HepG2 (cell line): ENCODE measurements around the gene CD58. TPM values are rescaled to one million over a fixed set of nuclear protein-coding genes. Genes with fewer than 3 reads are reported as not detected.
A peak's percentile ranks its signal among the peaks of the same experiment; 100 is the strongest.

ENCODE experiments used
- ATAC-seq: fragments of 200-7000 bp; cut with Tn5 transposase; 3 replicates; pipeline ENCODE4 v1.9.1; 2020; ENCODE audit warnings: mild to moderate bottlenecking, moderate library complexity
- BruUV-seq: library from RNA; stranded (reverse); fragments of 400-500 nt; replicated peaks from 2 replicates; lab custom pipeline; 2021; lab: Mats Ljungman, UMichigan
- CTCF ChIA-PET: fragments of 300-600 bp; formaldehyde crosslinking; extraction: SDS; loops from one replicate; lab custom pipeline; 2021; ENCODE audit warnings: low total read pairs, inconsistent platforms, low intra/inter-chr PET ratio; lab: Yijun Ruan, JAX
- POLR2A ChIA-PET: fragments of 350-600 bp; sonication (Branson Sonifier 250); formaldehyde crosslinking; loops from one replicate; lab custom pipeline; 2020; ENCODE audit warnings: antibody characterized with exemption, inconsistent platforms; lab: Yijun Ruan, JAX
- DNase-seq: peaks from one replicate; pipeline ENCODE4 v3.0.0-alpha.2; 2015; ENCODE audit warnings: low spot score
- FAIRE-seq: peaks from 3 replicates; lab custom pipeline; 2011; peaks lifted over from hg19 to GRCh38; lab: Jason Lieb, UNC
- H2AFZ ChIP-seq: one replicate; pipeline ENCODE4 v1.6.1; 2011; ENCODE audit warnings: low read length, inconsistent platforms
- H3K27ac ChIP-seq: fragments of 300-600 bp; 3 replicates; pipeline ENCODE4 v1.8.0; 2011; ENCODE audit warnings: mixed run types, mild to moderate bottlenecking, mixed read lengths, low read length, inconsistent platforms; ENCODE audit not compliant: insufficient read depth; ENCODE audit errors: extremely low read length
- H3K27me3 ChIP-seq, 2 experiments: fragments of 200-600 bp in 1 of 2; 2 replicates in 1 of 2; 3 replicates in 1 of 2; pipeline versions ENCODE4 v1.6.0 to v1.8.0; 2011; ENCODE audit warnings: low read length in 2 of 2, mild to moderate bottlenecking in 2 of 2, moderate library complexity in 2 of 2, inconsistent platforms in 1 of 2; ENCODE audit not compliant: insufficient read depth in 2 of 2, control insufficient read depth in 1 of 2
- H3K36me3 ChIP-seq, 2 experiments: fragments of 200-600 bp in 1 of 2; replicated peaks in 1 of 2; 2 replicates in 1 of 2; 3 replicates in 1 of 2; pipeline versions ENCODE4 v1.5.1 to v1.8.0; 2011; ENCODE audit warnings: low read length in 2 of 2, inconsistent platforms in 1 of 2; ENCODE audit not compliant: insufficient read depth in 2 of 2, control insufficient read depth in 1 of 2
- H3K4me1 ChIP-seq: 2 replicates; pipeline ENCODE4 v1.5.1; 2012; ENCODE audit warnings: low read length, inconsistent platforms; ENCODE audit not compliant: insufficient read depth
- H3K4me2 ChIP-seq: 2 replicates; pipeline ENCODE4 v1.6.0; 2011; ENCODE audit warnings: low read depth, low read length, inconsistent platforms
- H3K4me3 ChIP-seq, 3 experiments: fragments of 200-600 bp in 1 of 3; sonication (generic), shearing (Covaris generic) in 1 of 3; replicated peaks in 1 of 3; 2 replicates each; pipeline ENCODE4 v1.5.1; 2011 to 2016; ENCODE audit warnings: low read length in 3 of 3, inconsistent platforms in 2 of 3, low read depth in 2 of 3, mild to moderate bottlenecking in 2 of 3, control low read depth in 1 of 3, mixed read lengths in 1 of 3; ENCODE audit not compliant: insufficient read depth in 1 of 3
- H3K79me2 ChIP-seq: one replicate; pipeline ENCODE4 v1.6.1; 2011; ENCODE audit warnings: low read length, inconsistent platforms; ENCODE audit not compliant: insufficient read depth
- H3K9ac ChIP-seq: 2 replicates; pipeline ENCODE4 v1.6.0; 2011; ENCODE audit warnings: mild to moderate bottlenecking, low read depth, low read length, inconsistent platforms; ENCODE audit not compliant: insufficient read depth
- H3K9me3 ChIP-seq: 2 replicates; pipeline ENCODE4 v1.5.1; 2012; ENCODE audit warnings: mild to moderate bottlenecking, low read length
- H4K20me1 ChIP-seq: 2 replicates; pipeline ENCODE4 v1.6.0; 2011; ENCODE audit warnings: inconsistent platforms, mild to moderate bottlenecking, low read length, moderate library complexity; ENCODE audit not compliant: insufficient read depth
- STAG1 ChIP-seq: sonication (generic); formaldehyde crosslinking; IDR thresholded peaks from 2 replicates; pipeline ENCODE4 v1.4.0; 2020; ENCODE audit warnings: missing genetic modification reagents
- TEAD3 ChIP-seq: optimal IDR thresholded peaks from 2 replicates; pipeline ENCODE3; 2016; ENCODE audit warnings: borderline replicate concordance
- WGBS: methylation state at CpG from one replicate; pipeline ENCODE4 v1.1.6; 2017; ENCODE audit warnings: low lambda C conversion rate; 5-methylcytosine and 5-hydroxymethylcytosine counted together
- in situ Hi-C: cut with HindIII; loops from 2 replicates; pipeline ENCODE4 v1.10.0; 2017; ENCODE audit warnings: low pct_unique_long_range_greater_than_20kb; ENCODE audit not compliant: extremely low pct_ligation_motif_present
- intact Hi-C: fragments of 100-400 bp; cut with micrococcal nuclease; formaldehyde crosslinking; loops from one replicate; pipeline ENCODE4 v1.10.0; 2022; ENCODE audit not compliant: unreplicated experiment
- polyA plus RNA-seq, 8 experiments: library from polyadenylated mRNA; depleted of rRNA in 3 of 8; stranded (reverse) in 7 of 8; unstranded in 1 of 8; fragments of >200 nt; fragmentation: Illumina TruSeq in 4 of 8; extraction: Trizol in 4 of 8; gene quantifications; 2 replicates each; pipeline versions ENCODE4 v1.2.1 to v1.2.3, GENCODE V29; 2011 to 2016; ENCODE audit warnings: low read depth in 4 of 8, missing spikeins in 1 of 8, mixed read lengths in 1 of 8; ENCODE audit not compliant: insufficient read depth in 1 of 8
- total RNA-seq, 5 experiments: library from RNA; depleted of rRNA; stranded (reverse); fragments of >200 nt; fragmentation: Illumina TruSeq; extraction: Trizol; gene quantifications; 2 replicates each; pipeline ENCODE4 v1.2.3, GENCODE V29; 2016; ENCODE audit warnings: low read depth in 1 of 5
- TF ChIP-seq, protein P1 (sequence below): sonication (generic); formaldehyde crosslinking; IDR thresholded peaks from 2 replicates; pipeline ENCODE4 v1.4.0; 2020; ENCODE audit warnings: missing genetic modification reagents
- TF ChIP-seq, protein P2 (sequence below): sonication (generic); formaldehyde crosslinking; IDR thresholded peaks from 2 replicates; pipeline ENCODE4 v1.5.1; 2020; ENCODE audit warnings: mild to moderate bottlenecking, missing genetic modification reagents, moderate library complexity

CD58 gene
- total and polyA plus RNA-seq, 2 of the 13 experiments (the other 11 are each of a cell fraction or from before 2014, with no cell fraction given): 9.4 to 13.5 TPM

DNA sequence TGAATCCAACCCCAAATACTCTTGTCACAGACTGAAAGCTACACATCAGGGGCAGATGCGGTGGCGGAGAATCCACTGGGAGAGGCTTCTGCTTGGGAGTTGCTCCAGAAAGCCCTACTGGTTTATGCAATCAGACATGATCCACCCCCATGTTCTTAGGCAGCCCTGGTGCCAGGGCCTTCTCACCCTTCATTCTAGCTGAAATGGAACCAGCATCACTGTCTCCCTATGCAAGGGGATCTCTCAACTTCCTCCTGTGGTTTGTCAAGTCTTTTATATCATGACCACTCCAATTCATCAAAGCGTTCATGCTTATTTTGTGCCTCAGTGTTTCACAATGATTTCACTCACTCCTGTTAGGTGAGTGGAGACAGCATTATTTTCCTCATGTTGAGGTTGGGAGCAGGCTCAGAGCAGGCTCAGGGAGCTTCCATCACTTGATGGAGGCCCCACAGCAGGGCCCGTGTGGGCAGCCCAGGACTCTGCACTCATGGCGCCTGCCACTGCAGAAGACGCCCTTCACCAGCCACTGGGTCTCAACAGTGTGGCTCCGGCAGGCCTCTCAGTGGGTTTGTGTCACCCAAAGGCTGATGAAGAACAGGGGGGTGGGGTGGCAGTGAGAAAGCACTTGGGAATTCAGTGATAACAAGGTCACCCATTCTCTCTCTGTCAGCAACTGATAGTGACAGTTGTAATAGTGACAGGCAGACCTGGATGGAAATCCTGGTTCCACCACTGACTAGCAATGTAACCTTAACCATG, 67.1 kb downstream of the CD58 start:
- ATAC-seq: peak; percentile 40
- CTCF ChIA-PET: no interaction called here

More for the DNA sequence above, 67.1 kb downstream of the CD58 start:
- Histone ChIP-seq H3K36me3 (peaks cover 4 to 18% of the 10 kb centered on the region in 2 experiments; a peak in 3 of 5 replicates), H3K9ac (no peak overlapping the region), H3K27me3 (no peaks in the 10 kb centered on the region), H3K27ac (peak overlapping the region; percentile 43), H3K4me1 (peaks cover 54% of the 10 kb centered on the region), H3K9me3 (no peaks in the 10 kb centered on the region), H2AFZ (no peak overlapping the region), H4K20me1 (no peaks in the 10 kb centered on the region; the same call in 1 of the 2 replicates), H3K4me2 (no peak overlapping the region), H3K79me2 (peaks cover 28% of the 10 kb centered on the region), H3K4me3 (no peak overlapping the region)
- no peak for TF ChIP-seq STAG1
- TF ChIP-seq TEAD3 (CRISPR knock-in tag): peak; percentile 12
- TF ChIP-seq, protein P1, sequence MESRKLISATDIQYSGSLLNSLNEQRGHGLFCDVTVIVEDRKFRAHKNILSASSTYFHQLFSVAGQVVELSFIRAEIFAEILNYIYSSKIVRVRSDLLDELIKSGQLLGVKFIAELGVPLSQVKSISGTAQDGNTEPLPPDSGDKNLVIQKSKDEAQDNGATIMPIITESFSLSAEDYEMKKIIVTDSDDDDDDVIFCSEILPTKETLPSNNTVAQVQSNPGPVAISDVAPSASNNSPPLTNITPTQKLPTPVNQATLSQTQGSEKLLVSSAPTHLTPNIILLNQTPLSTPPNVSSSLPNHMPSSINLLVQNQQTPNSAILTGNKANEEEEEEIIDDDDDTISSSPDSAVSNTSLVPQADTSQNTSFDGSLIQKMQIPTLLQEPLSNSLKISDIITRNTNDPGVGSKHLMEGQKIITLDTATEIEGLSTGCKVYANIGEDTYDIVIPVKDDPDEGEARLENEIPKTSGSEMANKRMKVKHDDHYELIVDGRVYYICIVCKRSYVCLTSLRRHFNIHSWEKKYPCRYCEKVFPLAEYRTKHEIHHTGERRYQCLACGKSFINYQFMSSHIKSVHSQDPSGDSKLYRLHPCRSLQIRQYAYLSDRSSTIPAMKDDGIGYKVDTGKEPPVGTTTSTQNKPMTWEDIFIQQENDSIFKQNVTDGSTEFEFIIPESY (CRISPR knock-in tag): 0 out of 2 replicates have a peak, but pooled peaks have one; percentile 16
- TF ChIP-seq, protein P2, sequence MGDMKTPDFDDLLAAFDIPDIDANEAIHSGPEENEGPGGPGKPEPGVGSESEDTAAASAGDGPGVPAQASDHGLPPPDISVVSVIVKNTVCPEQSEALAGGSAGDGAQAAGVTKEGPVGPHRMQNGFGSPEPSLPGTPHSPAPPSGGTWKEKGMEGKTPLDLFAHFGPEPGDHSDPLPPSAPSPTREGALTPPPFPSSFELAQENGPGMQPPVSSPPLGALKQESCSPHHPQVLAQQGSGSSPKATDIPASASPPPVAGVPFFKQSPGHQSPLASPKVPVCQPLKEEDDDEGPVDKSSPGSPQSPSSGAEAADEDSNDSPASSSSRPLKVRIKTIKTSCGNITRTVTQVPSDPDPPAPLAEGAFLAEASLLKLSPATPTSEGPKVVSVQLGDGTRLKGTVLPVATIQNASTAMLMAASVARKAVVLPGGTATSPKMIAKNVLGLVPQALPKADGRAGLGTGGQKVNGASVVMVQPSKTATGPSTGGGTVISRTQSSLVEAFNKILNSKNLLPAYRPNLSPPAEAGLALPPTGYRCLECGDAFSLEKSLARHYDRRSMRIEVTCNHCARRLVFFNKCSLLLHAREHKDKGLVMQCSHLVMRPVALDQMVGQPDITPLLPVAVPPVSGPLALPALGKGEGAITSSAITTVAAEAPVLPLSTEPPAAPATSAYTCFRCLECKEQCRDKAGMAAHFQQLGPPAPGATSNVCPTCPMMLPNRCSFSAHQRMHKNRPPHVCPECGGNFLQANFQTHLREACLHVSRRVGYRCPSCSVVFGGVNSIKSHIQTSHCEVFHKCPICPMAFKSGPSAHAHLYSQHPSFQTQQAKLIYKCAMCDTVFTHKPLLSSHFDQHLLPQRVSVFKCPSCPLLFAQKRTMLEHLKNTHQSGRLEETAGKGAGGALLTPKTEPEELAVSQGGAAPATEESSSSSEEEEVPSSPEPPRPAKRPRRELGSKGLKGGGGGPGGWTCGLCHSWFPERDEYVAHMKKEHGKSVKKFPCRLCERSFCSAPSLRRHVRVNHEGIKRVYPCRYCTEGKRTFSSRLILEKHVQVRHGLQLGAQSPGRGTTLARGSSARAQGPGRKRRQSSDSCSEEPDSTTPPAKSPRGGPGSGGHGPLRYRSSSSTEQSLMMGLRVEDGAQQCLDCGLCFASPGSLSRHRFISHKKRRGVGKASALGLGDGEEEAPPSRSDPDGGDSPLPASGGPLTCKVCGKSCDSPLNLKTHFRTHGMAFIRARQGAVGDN (CRISPR knock-in tag): peak; percentile 45; the same call in 1 of the 2 replicates
- in situ Hi-C loops (no loop called here), intact Hi-C loops (no loop called here)
- DNase-seq (no peak), FAIRE-seq (no peak)
- 93% methylated on average over 5 of the region's 7 CpGs for WGBS
- BruUV-seq: no TSS peak
- POLR2A ChIA-PET: interaction anchor here (0.7 to 1.1 kb wide), 2 partner anchors 9 to 29 kb away, joined by 3 to 4 read pairs; no protein-coding TSS in a partner anchor
